NCI-H345 treated with DMSO at 0.1 percent for 48 hours (cell line): ENCODE measurements around the gene RAB11FIP4.
A peak's percentile ranks its signal among the peaks of the same experiment; 100 is the strongest.

Source experiments
- DNase-seq: peaks from one replicate; lab custom pipeline; 2025; ENCODE audit not compliant: unreplicated experiment; lab: John Stamatoyannopoulos, UW

Gene RAB11FIP4

DNA sequence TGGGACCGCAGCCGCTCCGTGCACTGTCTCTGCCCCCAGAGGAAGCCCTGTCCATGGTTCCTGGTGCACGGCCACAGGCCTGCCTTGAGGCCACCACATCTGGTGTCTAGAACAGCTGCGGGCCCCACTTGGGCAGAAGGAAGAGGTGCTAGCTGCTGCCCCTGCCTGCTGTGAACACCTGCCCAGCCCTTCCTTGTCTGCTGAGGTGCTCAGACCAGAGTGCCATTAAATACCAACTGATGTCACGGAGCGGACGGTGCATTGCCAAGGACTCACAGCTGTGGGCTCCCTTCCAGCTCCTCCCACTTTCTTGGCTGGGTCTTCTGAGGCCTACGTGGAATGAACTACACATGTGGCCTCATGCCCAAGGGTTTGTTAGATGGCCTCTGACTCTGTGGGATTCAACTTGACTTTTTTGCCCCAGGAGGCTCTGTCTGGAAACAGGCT is 146.1 kb downstream of the RAB11FIP4 start:
- no peak for DNase-seq

DNA sequence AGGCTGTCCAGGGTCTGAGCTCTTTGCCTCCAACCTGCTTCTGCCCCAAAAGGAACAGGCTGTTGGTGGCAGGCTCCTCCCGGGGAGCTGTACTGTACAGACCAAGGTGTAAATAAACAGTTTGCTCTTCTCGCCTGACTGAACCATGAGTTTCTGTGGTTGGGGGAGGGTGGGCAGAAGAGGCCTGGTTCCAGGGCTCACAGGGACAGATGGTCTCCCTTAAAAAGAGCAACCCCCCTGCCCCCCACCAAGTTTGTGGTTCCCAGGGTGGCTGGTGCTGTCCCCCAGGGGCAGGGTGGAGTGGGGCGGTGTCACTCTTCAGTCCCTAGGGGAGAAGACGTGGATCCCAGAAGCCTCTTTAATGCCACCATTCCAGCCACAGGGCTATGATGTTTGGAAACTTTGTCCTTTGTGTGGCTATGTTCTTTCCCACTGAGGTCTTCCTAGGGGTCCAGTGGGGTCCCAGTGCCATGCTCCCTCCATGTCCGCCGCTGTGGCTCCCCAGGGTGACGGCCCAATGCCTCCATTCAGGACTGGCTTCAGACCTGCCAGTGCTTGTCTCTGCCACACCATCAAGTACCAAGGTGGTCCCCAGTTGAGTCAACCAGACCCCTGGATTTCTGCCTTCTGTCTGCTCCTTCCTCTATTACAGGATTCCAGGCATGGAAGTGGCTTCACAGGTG is 146.7 kb downstream of the RAB11FIP4 start:
- DNase-seq = no peak

DNA sequence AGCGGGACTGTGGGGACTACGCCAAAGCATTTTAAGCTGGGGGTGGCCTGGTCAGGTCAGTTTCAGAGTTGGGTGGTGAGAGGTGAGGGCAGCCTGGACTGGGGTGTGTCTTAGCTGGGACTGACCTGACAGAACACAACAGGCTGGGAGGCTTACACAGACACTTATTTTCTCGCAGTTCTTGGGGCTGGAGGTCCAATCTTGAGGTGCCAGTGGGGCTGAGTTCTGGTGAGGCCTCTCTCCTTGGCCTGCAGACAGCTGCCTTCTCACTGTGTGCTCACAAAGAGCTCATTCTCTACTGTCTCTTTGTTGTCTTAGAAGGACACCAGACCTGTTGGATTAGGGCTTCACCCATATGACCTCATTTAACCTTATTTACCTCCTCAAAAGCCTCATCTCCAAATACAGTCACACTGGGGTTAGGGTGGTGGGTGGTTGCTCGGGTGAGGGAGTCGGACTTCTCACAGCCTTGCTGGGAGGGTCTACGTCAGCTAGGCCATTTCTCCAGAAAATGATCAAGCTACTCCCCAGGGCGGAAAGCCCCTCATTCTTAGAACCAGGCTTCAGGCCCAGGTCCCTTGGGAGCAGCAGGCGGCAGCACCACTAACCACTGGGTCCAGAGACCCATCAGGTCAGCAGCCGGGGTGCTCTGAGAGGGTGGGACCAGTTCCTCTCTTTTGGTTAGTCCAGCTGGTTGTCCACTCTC is 149.3 kb downstream of the RAB11FIP4 start:
- DNase-seq = no peak

DNA sequence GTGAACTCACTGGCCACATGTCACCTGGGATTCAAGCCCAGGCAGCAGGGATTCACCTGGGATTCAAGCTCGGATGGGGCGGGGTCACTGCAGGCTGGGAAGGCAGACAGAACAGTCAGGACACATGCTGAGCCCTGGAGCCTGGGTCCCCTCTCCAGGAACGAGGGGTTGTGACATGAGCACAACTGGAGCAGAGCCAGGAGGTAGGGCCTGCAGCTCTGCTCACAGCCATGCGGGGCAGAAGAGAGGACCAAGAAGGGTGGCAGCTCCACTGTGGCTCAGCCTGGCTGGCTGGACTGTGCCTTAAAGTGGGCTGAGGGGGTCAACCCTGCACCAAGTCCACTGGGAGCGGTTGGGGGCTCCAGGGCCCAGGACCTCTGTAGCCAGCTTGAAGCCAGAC is 150.1 kb downstream of the RAB11FIP4 start:
- no peak for DNase-seq

DNA sequence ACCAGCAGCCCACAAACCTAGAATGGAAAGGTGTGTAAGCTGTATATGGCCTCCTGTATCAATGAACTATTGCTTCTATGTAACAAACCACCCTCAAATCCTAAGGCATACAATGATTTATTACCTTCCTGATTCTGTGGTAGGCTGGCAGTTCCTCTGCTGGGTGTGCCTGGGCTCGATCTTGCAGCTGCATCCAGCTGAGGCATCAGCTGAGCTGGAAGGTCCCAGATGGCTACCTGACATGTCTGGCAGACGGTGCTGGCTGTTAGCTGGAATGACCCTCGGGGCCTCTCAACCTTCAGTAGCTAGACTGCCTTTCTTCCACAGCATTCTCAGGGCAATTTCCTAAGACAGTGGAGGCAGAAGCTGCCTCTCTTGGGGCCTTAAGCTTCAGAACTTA is 152.7 kb downstream of the RAB11FIP4 start:
- DNase-seq = no peak

DNA sequence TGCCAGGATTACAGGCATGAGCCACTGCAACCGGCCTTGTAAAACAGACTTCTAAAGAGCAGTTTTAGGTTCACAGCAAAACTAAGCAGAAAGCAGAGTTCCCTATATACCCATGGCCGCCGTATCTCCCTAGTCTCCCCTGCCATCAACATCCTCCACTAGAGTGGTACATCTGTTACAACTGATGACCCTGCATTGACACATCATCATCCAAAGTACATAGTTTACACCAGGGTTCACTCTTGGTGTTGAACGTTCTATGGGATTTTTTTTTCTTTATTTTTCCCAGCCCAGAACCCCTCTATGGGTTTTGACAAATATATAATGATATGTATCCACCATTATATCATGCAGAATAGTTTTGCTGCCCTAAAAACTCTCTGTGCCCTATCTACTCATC is 155.2 kb downstream of the RAB11FIP4 start:
- no peak for DNase-seq

DNA sequence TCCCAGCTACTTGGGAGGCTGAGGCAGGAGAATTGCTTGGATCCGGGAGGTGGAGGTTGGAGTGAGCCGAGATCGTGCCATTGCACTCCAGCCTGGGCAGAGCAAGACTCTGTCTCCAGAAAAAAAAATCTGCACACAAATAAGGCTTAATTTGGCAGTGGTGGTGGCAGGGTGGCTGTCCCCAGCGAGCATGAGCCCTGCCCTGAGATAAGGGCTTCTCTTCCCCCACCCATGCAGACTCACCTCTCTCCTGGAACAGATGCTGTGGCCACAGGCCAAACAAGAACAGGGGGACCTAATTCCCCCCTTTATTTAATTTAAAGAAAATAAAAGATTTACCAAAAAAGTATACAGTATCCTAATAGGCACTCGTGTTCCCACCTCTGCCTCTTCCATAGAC is 157.2 kb downstream of the RAB11FIP4 start:
- no peak for DNase-seq

DNA sequence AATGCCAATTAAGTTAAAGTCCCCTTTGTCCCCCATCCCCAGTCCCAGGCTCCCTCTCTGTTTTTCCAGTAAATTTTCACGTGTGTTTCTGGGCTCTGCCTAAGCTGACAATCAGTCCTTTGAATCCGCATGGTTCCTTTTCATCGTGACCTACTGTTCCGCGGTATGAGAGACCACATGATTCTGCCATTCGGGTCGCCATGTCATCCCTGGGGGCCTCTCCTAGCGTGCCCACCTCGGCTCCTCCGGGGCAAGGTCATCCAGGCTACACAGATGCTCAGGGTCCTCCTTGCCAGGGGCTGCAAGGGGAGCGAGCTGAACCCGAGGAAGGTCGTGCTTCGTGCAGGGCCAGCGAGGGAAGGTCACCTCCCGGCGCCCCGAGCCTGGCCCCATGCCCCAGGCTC is 157.6 kb downstream of the RAB11FIP4 start:
- peak; percentile 7 for DNase-seq

DNA sequence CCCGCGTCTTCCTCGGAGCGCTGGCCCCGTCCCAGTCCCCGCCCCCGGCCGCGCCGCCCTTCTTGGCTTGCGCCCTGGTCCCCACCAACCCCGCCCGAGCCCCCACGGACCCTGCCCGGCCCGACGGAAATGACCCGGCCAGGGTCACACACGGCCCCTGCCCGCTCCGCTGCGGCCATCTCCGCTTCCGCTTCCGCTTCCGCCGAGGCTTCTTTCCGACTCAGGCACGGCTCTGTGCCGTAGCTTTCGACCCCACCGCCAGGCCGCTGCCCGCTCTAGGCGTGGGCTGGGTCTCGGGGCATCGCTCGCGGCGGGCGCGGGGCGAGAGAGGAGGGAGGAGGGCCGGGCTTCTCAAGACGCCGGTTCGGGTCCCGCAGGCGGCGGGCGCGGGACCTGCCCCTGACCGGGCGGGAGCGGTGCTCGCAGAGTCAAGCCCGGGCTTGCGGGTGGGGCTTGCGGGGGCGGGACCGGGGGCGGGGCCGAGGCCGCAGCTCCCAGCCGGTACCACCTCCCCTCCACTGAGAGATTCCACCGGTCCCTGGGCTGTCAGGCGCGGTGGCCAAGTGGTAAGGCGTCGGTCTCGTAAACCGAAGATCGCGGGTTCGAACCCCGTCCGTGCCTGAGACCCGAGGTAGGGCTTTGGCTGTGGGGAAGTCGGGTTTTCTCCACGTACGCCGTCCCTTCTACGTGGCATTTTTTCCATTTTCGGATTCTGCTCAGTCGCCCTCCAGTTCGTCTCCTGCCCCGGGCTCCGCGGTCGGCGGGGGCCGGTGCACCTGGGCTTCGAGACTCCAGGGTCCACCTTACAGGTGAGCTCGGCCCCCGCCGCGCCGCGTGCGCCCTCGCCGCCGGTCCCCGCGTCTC is 158.3 kb downstream of the RAB11FIP4 start:
- DNase-seq = peak; percentile 86

DNA sequence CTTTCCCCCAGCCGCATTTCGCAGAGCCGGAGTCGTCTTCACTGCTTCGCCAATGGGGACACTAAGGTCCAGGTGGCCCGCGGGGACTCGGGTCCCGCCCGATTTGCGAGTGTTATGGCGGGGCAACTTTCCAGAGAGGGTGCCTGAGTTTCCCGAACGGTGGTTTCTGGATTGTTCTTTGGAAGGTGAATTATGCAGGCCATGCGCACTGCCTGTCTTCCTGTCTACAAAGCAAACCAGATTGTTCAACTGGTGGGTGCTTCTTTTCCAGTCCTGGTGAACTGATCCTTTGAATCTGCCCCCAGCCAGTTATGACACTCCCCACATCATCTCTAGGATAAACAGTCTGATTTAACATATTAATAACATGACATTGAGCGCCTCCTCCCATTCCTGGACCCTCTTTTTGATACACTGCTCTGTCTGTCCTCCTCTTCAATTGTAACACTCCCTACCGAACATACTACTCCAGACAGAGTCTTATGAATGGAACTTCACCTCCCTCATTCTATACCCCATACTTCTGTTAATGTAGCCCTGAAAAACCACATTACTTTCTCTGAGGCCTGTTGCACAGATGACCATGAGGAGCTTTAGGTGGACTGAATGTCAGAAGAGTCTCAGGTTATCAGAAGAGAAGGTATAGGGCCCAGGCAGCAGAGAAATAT is 159.0 kb downstream of the RAB11FIP4 start:
- DNase-seq = no peak

DNA sequence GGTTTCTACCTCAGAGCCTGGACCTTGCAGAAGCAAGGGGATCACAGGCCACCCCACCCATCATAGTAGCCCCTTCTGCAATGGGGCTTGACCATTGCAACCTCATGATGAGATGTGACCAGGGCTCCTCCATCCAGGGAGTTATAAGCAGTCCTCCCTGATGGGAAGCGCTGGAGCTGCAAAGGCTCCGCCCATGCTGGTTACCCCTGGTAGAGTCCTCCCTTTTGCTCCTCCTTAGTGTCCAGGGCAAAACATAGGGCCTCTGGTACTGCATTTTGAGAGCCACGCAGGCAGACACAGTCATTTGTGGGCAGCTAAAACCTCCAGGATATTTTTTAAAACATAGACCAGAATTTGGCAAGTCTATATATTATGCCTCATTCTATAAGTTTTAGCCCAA is 161.1 kb downstream of the RAB11FIP4 start:
- no peak for DNase-seq

DNA sequence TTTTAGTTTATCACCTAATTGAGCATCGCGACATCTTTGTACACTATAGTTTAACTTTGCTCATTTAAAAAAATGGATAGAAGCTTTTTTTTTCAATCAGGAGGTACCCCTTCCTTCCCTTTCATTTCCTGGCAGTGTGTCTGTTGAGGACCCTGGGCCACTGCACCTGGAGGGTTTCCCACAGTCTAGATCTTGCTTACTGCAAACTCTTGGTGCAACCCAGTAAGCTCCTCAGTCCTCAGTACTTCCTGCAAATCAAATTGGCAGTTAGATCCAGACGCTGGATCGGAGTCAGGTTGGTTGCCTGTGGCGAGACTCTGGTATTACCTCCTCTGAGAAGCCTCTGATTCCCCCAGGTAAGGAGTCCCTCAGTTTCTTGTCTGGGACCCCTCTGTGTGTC is 162.0 kb downstream of the RAB11FIP4 start:
- DNase-seq = no peak

DNA sequence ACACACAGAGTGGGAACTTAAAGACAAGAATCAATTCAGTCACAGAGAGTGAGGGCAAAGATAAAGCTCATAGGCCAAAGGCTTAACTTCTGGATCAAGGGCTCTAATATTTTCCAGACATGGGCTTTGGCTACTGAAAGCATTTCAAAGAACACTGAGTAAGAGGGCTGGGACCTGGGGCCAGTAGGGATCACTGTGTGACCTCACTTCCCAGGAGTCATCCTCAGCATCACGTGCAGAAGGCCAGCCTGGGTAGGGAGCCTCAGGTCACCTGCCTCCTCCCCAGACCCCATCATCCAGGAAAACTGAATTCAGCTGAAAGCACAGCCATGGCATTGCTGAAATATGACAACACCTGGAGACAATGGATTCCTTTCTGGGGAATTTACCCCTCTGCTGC is 163.5 kb downstream of the RAB11FIP4 start:
- DNase-seq = no peak

DNA sequence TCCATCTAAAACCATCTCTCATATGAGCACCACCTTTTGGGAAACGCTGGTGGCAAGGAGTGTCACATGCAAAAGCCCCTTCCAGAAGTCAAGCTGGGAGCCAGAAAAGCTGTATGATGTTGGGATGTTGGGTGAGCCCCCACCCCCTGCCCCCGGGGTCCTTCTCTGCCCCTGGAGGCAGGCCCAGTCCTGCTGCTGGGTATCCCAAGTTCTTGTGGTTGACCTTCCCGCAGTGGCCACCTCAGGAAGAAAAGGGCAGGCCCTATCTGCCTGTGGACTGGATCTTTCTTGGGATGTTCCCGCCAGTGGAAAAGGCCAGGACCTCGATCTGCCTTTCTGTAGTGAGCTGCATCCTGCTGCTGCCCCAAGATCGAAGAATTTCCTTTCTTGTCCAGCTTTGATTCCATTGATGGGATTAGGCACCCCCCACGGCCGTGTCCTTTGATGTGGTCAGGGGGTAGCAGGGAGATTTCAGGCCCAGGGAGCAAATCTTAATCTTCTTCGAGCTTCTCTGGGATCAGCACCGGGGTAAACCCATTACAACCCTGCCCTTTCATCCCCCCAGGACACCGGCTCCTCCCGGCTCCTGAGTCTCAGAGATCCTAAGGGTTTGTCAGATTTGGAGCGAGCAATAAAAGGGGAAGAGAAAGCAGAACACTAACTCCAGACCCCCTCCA is 165.6 kb downstream of the RAB11FIP4 start:
- DNase-seq = no peak

DNA sequence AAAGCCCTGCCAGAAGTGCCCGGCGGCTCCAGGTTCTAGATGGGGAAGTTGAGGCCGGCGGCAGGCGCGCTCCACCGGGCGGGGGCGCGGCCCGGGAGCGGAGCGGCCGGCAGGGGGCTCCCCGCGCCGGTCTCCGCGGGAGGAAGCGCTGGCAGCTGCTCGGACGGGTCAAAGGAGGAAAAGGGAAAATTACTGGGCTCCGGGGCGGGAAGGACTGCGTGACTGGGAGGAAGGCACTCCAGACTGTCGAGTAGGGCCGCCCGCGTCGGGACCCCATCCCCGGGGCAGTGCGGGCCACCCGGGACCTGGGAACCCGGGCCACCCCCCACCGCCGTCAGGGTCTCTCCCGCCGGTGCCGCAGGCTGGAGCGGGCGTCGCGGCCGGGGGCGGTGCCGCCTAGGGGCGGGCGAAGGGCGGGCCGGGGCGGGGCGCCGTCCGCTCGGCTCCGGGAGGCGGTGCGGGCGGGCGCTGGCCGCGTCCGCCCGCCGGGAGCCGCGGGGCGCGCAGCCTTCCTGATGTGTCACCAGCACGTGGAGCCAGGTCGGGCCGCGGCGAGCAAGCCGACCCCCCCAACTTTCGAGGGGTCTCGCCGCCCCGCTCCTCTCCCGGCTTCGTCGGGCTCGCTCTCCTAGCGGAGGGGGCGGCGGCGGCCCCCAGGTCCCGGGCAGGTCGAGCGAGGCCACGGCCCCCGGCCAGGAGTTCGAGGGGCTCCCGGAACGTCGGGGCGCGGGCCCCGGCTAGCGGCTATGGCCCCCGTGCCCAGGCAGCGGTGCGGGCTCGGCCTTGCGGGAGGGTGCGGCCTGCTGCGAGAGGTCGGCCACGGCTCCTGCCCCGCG is 167.5 kb downstream of the RAB11FIP4 start:
- DNase-seq = peak; percentile 50

DNA sequence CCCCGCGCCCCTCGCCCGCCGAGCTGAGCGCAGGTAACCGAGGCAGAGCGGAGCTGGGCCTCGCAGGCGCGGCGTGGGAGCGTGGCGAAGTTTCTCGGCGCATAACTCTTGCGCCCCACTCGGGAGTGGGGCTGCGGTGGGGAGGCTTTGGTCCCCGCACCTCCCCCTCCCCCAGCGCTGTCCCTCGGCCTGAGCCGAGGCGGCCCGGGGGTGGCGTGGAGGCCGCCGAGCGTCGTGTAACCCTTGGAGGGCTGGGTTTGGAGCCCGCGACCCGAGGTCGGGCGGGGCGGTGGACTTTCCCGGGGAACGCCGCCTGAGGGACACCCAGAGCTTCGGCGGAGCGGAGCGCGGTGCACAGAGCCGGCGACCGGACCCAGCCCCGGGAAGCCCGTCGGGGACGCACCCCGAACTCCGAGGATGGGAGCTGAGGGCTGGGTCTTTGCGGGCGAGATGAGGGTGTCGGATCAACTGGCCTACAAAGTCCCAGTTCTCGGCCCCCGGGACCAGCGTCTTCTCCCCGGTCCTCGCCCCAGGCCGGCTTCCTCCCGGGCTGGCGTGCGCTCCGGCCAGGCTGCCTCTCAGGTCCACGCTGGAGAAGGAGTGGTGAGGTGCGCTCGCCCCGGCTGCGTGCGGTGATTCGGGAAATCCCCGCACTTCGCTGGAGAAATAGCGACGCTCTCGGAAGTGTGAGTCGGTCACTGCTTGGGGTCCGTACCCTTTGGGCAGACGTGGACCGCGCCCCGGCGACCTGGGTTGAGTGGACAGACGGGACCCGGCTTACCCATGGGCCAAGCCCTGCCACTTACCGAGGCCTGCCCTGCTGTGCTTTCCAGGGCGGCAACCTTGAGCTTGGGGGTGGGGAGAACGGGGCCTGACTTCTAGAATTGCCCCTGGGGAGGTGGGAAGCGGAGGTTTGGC is 168.4 kb downstream of the RAB11FIP4 start:
- no peak for DNase-seq

DNA sequence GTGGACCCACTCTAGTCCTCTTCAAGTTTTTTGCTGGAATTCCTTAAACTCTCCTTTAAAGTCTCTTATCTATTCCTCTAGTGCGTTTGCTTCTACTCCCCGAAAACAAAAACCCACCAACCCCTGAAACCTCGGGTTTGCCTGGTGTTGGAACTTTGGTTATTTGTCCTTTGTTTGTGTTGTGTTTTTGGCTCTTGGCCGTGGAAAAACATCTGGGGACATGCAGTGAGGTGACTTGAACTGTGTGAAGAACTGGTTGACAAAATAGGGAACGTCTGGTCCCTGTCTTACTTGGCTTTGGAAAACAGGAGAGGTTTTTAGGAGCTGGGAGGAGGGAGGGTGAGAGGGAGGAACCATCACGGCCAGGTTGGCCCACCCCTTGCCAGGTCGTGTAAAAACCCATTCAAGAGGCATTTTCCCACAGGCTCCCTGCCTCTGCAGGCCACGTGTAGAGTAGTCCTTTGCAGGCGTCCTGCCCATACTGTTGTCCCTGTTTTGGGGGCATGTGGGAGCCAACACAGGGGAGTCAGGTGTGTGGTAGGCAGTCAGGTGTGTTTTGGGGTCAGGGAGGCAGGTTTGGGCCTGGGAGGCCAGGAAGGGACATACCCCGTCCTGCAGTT is 169.3 kb downstream of the RAB11FIP4 start:
- no peak for DNase-seq
